Cerebellar cortex (tissue), 1 donor: ENCODE measurements around the gene TMEM208.
A peak's percentile ranks its signal among the peaks of the same experiment; 100 is the strongest.

Experiments used
- DNase-seq: peaks from one replicate; pipeline ENCODE4 v3.0.0-alpha.2; 2015; ENCODE audit warnings: low spot score

TMEM208 gene

DNA sequence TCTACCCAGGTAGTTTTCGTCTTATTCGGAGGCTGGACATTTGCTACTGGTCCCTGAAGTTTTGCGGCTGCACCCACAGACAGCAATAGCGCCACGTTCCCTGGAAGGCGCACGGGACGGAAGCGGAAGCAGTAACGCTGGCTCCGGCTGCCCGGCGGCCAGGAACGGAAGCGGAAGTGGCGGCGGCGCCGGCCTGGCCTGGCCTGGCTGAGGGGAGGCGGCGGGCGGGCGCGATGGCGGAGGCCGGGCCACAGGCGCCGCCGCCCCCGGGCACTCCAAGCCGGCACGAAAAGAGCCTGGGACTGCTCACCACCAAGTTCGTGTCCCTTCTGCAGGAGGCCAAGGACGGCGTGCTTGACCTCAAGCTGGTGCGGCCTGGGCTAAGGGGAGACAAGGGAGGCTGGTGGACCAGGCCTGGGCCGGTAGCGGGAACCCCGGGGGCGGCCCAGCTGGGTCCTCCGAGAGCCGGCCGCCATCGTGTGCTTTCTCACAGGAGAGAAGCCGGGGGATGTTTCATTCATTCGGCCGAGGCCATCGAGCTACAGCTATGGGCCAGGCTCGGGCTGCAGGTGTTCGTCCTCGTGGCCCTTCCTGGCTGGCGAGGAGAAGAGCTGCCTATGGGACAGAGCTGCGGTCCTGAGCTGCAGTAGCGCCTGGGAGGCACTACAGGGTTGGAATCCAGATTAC is 34.8 kb upstream of the TMEM208 start, which contains the start of gene E2F4:
TSS of gene E2F4 (plus strand) at position 161 of the 687 bp plus-strand sequence. CDS start at position 234, 73 bp downstream.
- peak; percentile 94 for DNase-seq

DNA sequence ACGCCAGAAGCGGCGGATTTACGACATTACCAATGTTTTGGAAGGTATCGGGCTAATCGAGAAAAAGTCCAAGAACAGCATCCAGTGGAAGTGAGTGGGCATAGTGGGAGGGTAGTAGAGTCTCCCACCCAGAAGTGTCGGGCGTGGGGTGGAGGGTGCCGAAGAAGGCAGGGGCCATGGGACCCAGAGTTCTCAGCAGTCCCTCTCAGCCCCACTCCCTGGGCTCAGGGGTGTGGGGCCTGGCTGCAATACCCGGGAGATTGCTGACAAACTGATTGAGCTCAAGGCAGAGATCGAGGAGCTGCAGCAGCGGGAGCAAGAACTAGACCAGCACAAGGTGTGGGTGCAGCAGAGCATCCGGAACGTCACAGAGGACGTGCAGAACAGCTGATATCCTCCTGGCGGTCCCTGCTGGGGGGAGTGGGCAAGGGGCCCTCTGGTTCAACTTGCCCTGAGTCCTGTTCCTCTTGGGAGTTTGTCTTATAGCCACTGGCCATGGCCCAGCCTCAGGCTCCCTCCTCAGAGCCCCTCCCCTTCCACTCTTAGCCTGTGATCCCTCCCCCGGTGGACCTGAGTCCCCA is 34.1 kb upstream of the TMEM208 start:
- DNase-seq = no peak

DNA sequence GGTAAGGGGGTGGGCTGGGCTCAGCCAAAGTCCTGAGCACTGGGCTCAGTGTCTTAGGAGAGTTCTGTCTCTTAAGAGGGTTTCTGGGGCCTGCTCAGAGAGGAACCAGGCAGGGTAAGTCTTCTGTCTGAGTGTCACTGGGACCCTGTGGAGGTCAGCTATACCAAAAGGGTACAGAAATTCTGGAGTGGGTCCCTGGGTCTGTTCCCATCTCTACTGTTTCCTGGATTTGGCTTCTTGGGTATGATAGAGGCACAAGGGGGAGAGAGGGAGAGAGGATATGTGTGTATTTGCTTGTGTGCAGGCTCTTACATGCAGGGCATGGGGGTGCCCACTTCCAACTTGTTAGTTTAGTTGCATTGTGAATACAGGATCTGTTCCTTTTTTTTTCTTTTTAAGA is 33.4 kb upstream of the TMEM208 start:
- DNase-seq = no peak

DNA sequence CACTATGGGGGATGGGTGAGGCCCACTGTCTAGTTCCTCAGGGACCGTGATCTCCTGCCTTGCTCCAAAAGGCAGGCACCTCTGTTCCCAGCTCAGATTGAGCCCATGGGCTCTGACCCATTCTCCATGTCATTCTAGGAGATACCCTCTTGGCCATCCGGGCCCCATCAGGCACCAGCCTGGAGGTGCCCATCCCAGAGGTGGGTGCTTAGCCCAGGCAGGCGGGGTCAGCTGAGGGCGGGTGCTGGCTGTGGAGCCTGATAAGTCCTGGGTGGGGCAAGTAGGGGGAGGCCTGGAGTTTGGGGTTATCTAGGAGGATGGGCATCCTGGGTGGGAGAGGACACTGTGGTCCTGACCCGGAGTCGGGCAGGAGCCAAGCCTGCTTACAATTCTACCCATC is 32.7 kb upstream of the TMEM208 start:
- no peak for DNase-seq

DNA sequence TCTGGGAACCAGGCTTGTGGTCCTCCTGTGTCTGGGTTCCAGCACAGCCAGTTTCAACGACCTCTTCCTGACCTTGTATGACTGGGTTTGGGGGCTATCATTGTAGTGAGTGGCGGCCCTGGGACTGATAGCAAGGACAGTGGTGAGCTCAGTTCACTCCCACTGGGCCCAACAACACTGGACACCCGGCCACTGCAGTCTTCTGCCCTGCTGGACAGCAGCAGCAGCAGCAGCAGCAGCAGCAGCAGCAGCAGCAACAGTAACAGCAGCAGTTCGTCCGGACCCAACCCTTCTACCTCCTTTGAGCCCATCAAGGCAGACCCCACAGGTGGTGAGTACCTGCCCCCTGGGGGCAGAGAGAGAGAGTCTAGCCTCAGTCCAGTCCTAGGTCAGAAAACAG is 31.3 kb upstream of the TMEM208 start:
- DNase-seq = no peak

DNA sequence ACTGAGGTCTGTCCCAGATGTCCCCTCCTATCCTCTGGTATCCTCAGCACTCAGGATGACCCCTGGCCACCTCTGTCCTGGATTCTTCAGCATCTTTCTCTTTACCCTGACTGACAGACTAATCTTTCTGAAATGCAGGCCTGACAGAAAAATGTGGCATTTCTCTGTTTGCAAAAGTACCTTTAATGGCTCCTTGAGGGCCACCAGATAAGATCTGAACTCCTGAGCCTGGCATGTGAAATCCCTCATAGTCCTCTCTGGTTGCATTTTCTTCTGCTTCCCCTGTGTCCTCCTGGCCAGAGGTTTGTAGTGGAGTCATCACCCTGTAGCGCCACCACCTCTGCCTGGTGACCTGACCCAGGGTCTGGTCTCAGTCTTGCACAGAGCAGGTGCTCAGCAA is 30.0 kb upstream of the TMEM208 start:
- no peak for DNase-seq

DNA sequence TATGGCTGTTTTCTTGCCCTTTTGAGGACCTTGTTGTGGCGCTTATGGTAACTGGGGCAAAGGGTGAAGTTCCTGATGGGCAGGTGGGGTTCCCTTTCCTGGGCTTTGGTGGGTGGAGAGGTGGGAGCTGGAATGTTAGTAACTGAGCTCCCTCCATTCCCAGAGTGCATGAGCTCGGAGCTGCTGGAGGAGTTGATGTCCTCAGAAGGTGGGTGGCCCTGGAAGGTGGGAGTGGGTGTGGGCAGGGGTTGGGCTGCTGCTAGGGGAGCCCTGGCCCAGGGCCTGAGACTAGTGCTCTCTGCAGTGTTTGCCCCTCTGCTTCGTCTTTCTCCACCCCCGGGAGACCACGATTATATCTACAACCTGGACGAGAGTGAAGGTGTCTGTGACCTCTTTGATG is 29.2 kb upstream of the TMEM208 start:
- DNase-seq = no peak

DNA sequence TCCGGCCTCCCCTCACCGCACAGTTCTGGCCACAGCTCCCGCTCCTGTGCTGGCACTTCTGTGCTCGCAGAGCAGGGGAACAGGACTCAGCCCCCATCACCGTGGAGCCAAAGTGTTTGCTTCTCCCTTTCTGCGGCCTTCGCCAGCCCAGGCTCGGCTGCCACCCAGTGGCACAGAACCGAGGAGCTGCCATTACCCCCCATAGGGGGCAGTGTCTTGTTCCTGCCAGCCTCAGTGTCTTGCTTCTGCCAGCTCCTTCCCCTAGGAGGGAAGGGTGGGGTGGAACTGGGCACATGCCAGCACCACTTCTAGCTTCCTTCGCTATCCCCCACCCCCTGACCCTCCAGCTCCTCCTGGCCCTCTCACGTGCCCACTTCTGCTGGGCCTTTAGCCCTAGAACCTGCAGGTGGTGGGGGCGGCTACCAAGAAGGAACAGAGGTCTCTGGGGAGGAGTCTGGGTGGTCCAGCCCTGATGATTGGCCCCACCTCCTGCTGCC is 28.6 kb upstream of the TMEM208 start:
- DNase-seq = peak; percentile 60

DNA sequence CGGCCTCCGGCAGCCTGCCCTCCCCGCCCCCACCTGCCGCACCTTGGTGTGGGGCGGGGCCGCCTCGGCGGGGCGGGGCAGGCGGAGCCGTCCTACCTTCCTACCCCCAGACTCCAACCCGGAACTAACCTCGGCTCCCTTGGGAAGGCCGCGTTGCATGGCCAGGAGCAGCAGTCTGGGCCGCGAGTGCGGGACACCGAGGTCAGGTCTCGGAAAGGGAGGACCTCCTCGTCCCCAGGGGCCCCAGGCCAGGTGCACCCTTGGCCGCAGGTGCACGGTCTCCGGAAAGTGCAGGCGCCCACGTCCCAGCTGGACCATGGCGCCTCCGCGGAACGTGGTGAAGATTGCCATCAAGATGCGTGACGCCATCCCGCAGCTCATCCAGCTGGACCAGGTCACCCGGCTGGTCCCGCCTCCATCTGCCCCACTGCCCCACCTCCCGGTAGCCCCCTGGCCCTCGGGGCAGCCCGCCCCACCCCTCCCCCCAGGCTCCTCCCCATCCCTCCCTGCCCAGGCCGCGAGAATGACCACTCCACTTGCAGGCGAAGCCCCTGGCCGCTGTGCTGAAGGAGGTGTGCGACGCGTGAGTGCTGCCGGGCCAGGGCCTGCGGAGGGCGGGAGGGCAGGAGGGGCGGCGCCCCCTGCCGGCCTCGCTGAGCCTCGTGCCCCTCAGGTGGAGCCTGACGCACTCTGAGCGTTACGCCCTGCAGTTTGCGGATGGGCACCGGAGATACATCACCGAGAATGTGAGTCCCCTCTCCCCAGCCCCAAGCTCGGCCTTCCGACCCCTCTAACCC is 27.7 kb upstream of the TMEM208 start, which contains the start of gene ELMO3:
TSS of gene ELMO3 (plus strand) at position 121 of the 797 bp plus-strand sequence. CDS start at position 317, 196 bp downstream.
- no peak for DNase-seq

DNA sequence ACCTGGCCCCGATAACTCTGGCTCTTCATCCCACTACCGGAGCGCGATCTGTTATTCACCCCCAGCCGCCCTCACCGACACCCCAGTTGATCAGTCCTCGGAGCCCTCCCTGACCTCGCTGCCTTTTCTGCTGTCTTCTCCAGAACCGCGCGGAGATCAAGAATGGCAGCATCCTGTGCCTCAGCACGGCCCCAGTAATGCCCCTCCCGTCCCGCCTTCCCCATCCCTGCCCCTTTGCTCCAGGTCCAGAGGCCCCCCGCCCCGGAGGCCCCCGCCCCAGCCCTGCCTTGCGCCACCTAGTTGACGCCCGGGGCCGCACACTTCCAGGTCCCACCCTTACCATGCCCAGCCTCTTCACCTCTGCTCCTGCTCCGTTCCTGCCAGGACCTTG is 27.1 kb upstream of the TMEM208 start:
- no peak for DNase-seq

DNA sequence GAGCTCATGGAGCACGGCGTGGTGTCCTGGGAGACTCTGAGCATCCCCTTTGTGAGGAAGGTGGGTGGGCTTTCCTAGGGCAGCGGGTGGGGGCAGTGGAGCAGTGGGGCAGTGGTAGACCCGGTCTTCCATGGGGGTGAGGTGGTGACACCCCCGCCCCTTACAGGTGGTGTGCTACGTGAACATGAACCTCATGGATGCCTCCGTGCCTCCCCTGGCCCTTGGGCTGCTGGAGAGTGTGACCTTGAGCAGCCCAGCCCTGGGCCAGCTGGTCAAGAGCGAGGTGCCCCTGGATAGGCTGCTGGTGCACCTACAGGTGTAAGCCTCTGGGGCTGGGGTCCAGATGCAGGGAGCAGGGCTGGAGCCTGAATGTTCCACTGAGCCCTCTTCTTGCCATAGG is 26.4 kb upstream of the TMEM208 start:
- DNase-seq = no peak

DNA sequence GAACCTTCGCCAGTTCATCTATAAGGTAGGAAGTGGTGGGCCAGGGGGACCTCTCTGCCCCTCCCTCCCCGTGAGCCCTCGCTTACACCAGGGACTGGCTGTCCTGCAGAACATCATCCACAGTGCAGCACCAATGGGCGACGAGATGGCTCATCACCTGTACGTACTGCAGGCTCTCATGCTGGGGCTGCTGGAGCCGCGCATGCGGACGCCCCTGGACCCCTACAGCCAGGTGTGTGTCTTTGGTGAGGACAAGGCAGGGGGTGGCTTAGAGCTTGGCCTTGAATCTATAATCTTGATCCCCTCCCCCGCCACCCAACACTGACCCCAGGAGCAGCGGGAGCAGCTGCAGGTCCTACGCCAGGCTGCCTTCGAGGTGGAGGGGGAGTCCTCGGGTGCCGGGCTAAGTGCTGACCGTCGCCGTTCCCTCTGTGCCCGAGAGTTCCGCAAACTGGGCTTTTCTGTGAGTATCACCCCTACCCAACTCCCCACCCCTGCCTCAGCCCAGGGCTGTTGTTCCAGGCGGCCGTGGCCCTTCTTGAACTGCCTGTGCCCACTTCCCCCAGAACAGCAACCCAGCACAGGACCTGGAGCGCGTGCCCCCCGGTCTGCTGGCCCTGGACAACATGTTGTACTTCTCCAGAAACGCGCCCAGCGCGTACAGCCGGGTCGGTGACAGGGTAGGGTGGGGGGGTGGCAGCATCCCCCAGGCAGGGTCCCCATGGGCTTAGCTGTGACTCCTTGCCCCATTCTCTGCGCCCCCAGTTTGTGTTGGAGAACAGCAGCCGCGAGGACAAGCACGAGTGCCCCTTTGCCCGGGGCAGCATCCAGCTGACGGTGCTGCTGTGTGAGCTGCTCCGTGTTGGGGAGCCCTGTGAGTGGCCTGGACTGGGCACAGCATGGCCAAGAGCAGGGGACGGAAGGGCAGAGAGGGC is 25.3 kb upstream of the TMEM208 start:
- no peak for DNase-seq

DNA sequence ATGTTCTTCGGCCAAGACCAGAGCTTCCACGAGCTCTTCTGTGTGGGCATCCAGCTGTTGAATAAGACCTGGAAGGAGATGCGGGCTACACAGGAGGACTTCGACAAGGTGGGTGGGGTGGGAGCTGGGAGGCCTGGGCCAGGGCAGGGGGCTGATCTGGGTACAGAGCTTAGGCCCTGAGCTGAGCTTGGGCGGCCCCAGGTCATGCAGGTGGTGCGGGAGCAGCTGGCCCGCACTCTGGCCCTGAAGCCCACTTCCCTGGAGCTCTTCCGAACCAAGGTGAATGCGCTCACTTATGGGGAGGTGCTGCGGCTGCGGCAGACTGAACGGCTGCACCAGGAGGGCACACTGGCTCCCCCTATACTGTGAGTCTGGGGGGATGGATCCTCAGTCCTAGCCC is 24.5 kb upstream of the TMEM208 start:
- DNase-seq = no peak

DNA sequence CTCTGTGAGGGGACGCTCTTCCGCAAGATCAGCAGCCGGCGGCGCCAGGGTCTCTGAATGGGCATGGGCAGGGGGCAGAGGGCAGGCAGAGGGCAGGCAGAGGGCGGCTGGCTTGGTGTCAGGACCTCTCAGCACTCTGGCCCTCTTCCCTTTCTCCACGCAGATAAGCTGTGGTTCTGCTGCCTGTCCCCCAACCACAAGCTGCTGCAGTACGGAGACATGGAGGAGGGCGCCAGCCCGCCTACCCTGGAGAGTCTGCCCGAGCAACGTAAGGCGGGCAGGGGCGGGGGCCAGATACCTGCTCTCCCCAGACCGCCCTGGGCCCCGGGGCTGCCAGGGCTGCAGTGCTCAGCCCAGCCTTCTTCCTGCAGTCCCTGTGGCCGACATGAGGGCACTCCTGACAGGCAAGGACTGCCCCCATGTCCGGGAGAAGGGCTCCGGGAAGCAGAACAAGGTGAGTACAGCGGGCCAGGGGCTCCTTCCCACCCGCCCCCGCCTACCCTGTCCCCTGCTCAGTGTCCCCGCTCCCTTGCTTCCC is 23.9 kb upstream of the TMEM208 start:
- no peak for DNase-seq

DNA sequence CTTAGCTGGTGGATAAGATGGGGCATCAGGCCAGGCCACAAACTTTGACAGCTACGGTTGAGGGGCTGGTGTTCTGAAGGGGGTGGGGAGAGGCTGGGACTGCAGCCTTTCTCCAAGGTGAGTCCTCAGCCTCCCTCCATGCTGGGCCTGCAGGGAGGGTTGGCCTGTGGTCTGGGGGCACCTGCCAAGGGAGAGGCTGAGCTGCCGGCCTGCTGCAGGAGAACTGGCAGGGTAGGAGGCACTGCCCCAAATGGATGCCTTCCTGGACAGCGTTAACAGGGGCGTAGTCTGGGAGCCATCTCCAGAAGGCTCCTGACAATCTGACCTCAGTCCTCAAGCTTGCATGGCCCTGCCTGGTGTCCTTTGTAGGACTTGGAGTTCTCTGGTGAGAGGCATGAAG is 22.9 kb upstream of the TMEM208 start:
- DNase-seq = no peak

DNA sequence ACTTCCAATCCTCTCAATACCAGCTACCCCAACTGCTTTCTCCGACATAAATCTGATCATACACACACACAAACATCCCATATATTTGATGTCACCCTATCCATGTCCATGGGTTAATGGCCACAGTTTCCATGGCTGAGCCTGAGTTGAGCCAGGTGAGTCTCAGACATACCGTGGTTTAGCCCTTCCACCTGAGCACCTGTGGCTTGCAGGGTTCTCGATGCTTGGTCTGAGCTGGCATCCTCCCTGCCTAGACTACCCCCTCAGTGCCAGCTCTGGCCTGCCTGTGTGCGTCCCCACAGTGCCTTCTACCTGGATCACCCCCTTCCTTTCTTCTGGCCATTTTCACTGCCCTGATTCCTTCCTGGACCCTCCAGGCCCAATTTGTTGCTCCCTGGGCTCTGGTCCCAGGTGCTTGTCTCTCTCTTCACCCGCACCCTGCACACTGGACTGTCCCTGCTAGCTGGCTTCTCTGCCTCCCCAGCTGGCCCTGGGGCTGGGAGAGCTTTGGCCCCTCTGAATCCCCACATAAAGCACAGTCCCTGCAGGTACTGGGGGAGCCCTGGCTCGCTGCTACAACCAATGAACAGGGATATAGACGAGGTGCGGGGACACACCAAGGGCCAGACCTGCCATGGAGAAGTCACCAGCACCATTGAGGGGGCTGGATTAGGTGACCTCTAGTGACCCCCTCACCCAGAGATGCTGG is 20.6 kb upstream of the TMEM208 start:
- DNase-seq = no peak

DNA sequence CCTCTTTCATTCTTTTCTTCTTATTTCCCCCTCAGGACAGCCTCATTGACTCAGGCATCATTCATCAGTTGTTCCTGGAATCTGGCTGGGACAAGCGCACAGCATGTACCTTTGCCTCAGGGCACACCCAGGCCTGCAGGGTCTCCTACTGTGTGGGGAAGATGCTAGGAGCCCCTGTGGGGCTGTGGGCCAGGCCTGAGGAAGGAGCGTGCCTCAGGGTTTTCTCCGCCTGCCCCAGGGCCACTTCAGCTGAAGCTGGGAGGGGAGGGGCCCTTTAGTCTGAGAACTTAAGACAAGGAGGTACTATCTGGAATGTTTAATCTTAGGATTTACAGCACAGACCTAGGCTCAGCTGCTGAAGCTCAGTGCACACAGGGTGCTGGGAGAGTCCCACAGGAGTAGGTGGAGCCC is 20.1 kb upstream of the TMEM208 start:
- no peak for DNase-seq

DNA sequence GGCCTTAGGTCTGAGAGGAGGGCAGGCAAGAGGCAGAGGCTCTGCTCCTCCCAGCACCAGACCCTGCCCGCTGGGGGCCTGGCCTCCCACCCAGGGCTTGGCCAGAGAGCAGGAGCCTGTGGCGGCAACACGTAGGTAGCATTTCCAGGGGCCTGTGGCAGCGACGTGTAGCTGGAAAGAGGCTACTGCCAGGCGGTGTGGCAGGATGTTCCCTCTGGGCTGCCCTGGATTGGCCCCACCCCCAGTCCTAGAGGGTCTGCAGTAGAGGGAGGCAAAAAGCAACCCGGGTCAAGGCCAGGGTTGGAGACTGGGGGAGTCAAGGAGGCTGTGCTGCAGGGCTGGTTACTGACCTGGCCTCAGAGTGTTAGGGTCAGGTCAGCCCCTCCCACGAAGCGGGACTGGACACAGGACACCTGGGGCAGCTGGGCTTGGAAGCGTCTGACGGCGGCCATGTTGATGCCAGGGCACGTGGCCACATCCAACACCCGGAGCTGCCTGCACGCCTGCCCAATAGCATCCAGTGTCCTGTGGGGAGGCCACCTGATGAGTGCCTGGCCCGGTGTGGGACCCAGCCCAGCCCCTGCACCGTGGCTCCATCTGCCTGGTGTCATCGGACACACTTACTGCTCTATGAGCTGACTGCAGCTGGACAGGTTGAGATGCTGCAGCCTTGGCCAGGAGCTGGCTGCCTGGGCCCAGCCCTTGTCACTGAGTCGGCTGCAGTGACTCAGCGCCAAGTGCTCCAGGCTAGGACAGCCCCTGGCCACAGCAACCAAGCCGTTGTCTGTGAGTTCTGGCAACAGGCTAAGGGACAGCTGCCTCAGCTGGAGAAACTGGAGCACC is 19.5 kb upstream of the TMEM208 start:
- DNase-seq = no peak

DNA sequence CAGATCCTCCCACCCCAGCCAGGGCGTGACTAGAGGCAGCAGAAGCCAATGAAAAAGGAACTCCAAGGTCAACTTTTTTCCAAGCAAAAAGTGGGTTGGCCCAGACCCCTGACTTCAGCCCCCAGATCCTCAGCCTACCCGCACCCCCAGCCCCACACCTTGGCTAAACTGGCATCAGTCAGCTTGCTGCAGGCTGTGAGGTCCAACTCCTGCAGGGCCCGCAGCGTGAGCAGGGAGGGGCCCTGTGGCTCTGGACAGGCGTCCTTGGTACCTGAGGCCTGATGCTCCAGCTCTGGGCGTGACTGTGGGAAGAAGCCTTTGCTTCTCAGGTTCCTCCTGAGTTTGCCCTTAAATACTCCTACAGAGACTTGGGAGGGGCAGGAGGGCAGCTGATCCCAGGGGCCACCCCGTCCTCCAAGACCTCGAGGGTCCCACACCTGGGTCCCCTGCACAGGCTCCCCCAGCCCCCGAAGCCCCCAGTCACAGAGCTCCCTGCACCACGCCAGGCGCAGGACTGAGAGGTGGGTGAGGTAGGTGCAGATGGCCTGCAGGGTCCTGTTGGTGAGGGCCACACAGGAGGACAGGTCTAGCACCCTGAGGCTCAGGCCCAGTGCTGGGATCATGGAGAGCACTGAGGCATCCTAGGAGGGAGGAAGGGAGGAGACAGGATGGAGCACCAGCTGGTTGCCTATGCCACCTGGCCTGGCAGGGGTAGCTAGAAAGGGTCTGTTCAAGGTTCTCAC is 18.6 kb upstream of the TMEM208 start:
- no peak for DNase-seq
